Caco-2 (cell line): ENCODE data around the gene TMC5. TPM values are rescaled to one million over a fixed set of nuclear protein-coding genes. Genes with fewer than 3 reads are reported as not detected.

Experiments
- BruUV-seq: library from RNA; stranded (reverse); fragments of 400-500 nt; replicated peaks from 2 replicates; lab custom pipeline; 2021; lab: Mats Ljungman, UMichigan
- CTCF ChIA-PET: fragments of 300-600 bp; sonication (Branson Sonifier 250); formaldehyde crosslinking; loops from one replicate; lab custom pipeline; 2022; ENCODE audit warnings: antibody characterized with exemption; lab: Charles Lee
- POLR2A ChIA-PET: fragments of 300-600 bp; sonication (Branson Sonifier 250); formaldehyde crosslinking; loops from one replicate; lab custom pipeline; 2022; ENCODE audit warnings: antibody characterized with exemption; lab: Charles Lee
- DNase-seq, 2 experiments: peaks; one replicate each; pipeline versions ENCODE4 v3.0.0 to v3.0.0-alpha.2; 2020 to 2022
- H3K27me3 ChIP-seq: replicated peaks from 2 replicates; pipeline ENCODE4 v1.6.0; 2011; ENCODE audit warnings: low read length; ENCODE audit not compliant: control insufficient read depth, insufficient read depth
- H3K36me3 ChIP-seq: 2 replicates; pipeline ENCODE4 v1.5.1; 2011; ENCODE audit warnings: low read length; ENCODE audit not compliant: control insufficient read depth, insufficient read depth
- H3K4me1 ChIP-seq: fragments of 250-450 bp; sonication (Bioruptor Pico); 2 replicates; pipeline ENCODE4 v1.5.1; 2020; ENCODE audit warnings: mild to moderate bottlenecking
- H3K4me3 ChIP-seq: 2 replicates; pipeline ENCODE4 v1.5.1; 2011; ENCODE audit warnings: low read depth, mild to moderate bottlenecking, control low read depth, low read length
- H3K9me3 ChIP-seq: fragments of 250-450 bp; sonication (Bioruptor Pico); 2 replicates; pipeline ENCODE4 v1.5.1; 2020; ENCODE audit warnings: mild to moderate bottlenecking, moderate library complexity
- H3K27ac Mint-ChIP-seq: one replicate; pipeline ENCODE4 v1.8.0; 2022; ENCODE audit warnings: mixed read lengths; ENCODE audit not compliant: unreplicated experiment
- H3K27me3 Mint-ChIP-seq: one replicate; pipeline ENCODE4 v1.8.0; 2022; ENCODE audit warnings: mixed read lengths; ENCODE audit not compliant: insufficient read depth, unreplicated experiment
- H3K36me3 Mint-ChIP-seq: one replicate; pipeline ENCODE4 v1.8.0; 2022; ENCODE audit warnings: mild to moderate bottlenecking, mixed read lengths; ENCODE audit not compliant: insufficient read depth, unreplicated experiment
- H3K4me1 Mint-ChIP-seq: one replicate; pipeline ENCODE4 v1.8.0; 2022; ENCODE audit warnings: low read depth, mixed read lengths; ENCODE audit not compliant: unreplicated experiment
- H3K4me3 Mint-ChIP-seq: one replicate; pipeline ENCODE4 v1.8.0; 2022; ENCODE audit warnings: mild to moderate bottlenecking, moderate library complexity, mixed read lengths; ENCODE audit not compliant: unreplicated experiment
- H3K9me3 Mint-ChIP-seq: one replicate; pipeline ENCODE4 v1.8.0; 2022; ENCODE audit warnings: mixed read lengths; ENCODE audit not compliant: unreplicated experiment
- CTCF ChIP-seq, 2 experiments: fragments of 200-600 bp in 1 of 2; IDR thresholded peaks; 1 replicate in 1 of 2; 2 replicates in 1 of 2; pipeline versions ENCODE4 v1.5.1 to v1.8.0; 2011 to 2022; ENCODE audit warnings: antibody characterized with exemption in 1 of 2, control low read depth in 1 of 2, inconsistent platforms in 1 of 2, low read depth in 1 of 2, low read length in 1 of 2, mild to moderate bottlenecking in 1 of 2, moderate library complexity in 1 of 2; ENCODE audit not compliant: insufficient read depth in 1 of 2, severe bottlenecking in 1 of 2, unreplicated experiment in 1 of 2
- intact Hi-C: fragments of 100-400 bp; cut with micrococcal nuclease; formaldehyde crosslinking; loops from one replicate; pipeline ENCODE4 v1.10.0; 2022; ENCODE audit not compliant: unreplicated experiment
- total RNA-seq: library from RNA; stranded (reverse); gene quantifications from 2 replicates; pipeline ENCODE4 v1.2.3, GENCODE V29; 2022

TMC5 gene
- total RNA-seq, 1 experiment from 2014 or later, result 2.3 TPM

GRCh38 chr16:19520861-19521331 lies 103.2 kb downstream of the TMC5 start:
- CTCF ChIA-PET, result no interaction called here
- peak overlapping the region; percentile 79 for H3K4me3 Mint-ChIP-seq
- intact Hi-C loops, result no loop called here
- H3K9me3 Mint-ChIP-seq, result no peaks in the 10 kb centered on the region
- BruUV-seq, result TSS peak; percentile 51
- POLR2A ChIA-PET, result no interaction called here
- H3K27me3 Mint-ChIP-seq, result no peaks in the 10 kb centered on the region
- no peak for TF ChIP-seq CTCF (IDR thresholded peaks at IDR 0.05; ENCODE audit: insufficient read depth in 1 of 2, low read depth in 1 of 2, low read length in 1 of 2, severe bottlenecking in 1 of 2, unreplicated experiment in 1 of 2)
- Histone ChIP-seq H3K4me1 (peaks cover 11% of the 10 kb centered on the region; the same call in 1 of the 2 replicates), H3K36me3 (no peaks in the 10 kb centered on the region), H3K4me3 (peak overlapping the region; percentile 82), H3K27me3 (no peaks in the 10 kb centered on the region), H3K9me3 (no peaks in the 10 kb centered on the region)
- peaks cover 11% of the 10 kb centered on the region for H3K4me1 Mint-ChIP-seq
- peak in 1 of 2 experiments; percentile 45 for DNase-seq
- H3K27ac Mint-ChIP-seq, result peak overlapping the region; percentile 93
- H3K36me3 Mint-ChIP-seq, result peaks cover 15% of the 10 kb centered on the region

- H3K4me1 ChIP-seq, result peaks cover 11% of the 10 kb centered on the region; the same call in 1 of the 2 replicates
- peaks cover 12% of the 10 kb centered on the region for H3K36me3 Mint-ChIP-seq
- BruUV-seq, result no TSS peak
Observed at GRCh38 chr16:19521471-19522396, 104.1 kb downstream of the TMC5 start, which contains the start of gene GDE1. Gene GDE1, minus strand, starts transcription at chr16:19522098. Its CDS starts 134 bp downstream, at chr16:19521964.

More at GRCh38 chr16:19521471-19522396, 104.1 kb downstream of the TMC5 start, which contains the start of gene GDE1:
- H3K27me3 ChIP-seq, result no peaks in the 10 kb centered on the region
- intact Hi-C loops, result loop anchor here (2.0 kb wide), 1 partner anchor 731 kb away; the partner anchor contains the start of gene RPS15A
- no peaks in the 10 kb centered on the region for H3K9me3 Mint-ChIP-seq
- peak within 1 kb of the TSS; percentile 93 for H3K27ac Mint-ChIP-seq
- CTCF ChIA-PET, result interaction anchor here (0.8 kb wide), 1 partner anchor 17 kb away, joined by 3 read pairs; no protein-coding TSS in a partner anchor
- TF ChIP-seq CTCF (IDR thresholded peaks at IDR 0.05; ENCODE audit: insufficient read depth in 1 of 2, low read depth in 1 of 2, low read length in 1 of 2, severe bottlenecking in 1 of 2, unreplicated experiment in 1 of 2), result peak in 1 of 2 experiments; percentile 57
- POLR2A ChIA-PET, result no interaction called here
- no peaks in the 10 kb centered on the region for H3K36me3 ChIP-seq
- H3K4me1 Mint-ChIP-seq, result peaks cover 11% of the 10 kb centered on the region
- peak within 1 kb of the TSS; percentile 82 for H3K4me3 ChIP-seq
- peak within 1 kb of the TSS; percentile 79 for H3K4me3 Mint-ChIP-seq
- DNase-seq, result peak; percentile 93 to 95
- H3K9me3 ChIP-seq, result no peaks in the 10 kb centered on the region
- H3K27me3 Mint-ChIP-seq, result no peaks in the 10 kb centered on the region
